ENCODE measurements around the gene AOAH.
"Not testable (repeated sequence)": the region's sequence is repeated elsewhere in the genome, so short reads cannot be mapped to it uniquely, and the experiment has no call there.

Gene AOAH

DNA sequence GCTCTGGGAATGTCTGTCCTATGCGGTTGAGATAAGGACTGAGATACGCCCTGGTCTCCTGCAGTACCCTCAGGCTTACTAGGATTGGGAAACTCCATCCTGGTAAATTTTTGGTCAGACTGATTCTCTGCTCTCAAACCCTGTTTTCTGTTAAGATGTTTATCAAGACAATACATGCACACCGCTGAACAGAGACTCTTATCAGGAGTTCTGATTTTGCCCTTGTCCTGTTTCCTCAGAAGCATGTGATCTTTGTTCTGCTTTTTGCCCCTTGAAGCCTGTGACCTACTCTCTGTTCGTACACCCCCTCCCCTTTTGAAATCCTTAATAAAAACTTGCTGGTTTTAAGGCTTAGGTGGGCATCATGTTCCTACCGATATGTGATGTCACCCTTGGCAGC, 258.3 kb downstream of the AOAH start:
- DNase-seq (ENCODE audit: low read depth): not testable (repeated sequence)

DNA sequence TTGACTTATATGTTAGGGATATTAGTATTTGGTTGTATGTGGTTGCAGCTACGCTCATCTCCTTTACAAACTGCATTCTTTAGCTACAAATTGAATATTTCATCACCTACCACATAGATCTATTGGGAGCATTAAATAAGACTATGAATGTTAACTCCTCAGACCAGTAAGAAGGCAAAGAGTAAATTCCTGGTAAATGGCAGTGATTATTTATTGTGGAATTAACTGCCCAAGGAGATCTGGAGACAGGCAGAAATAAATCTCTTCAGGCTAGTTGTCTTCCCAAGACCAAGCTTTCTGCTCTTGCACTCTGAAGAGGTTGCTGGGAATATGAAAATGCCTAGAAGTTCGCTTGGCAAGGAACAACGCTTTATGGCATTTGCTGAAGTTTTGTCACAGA, 260.0 kb downstream of the AOAH start:
- DNase-seq (ENCODE audit: low read depth): no peak

Data from HS-5 (cell line).